Erythroblast (primary cell): ENCODE measurements around the gene FABP7.

ENCODE experiments used
- DNase-seq, 2 experiments: peaks; one replicate each; lab custom pipeline; 2025; lab: John Stamatoyannopoulos, UW
- GATA1 ChIP-seq: IDR thresholded peaks from 2 replicates; pipeline ENCODE4 v1.6.1; 2011; ENCODE audit warnings: low read depth, mild to moderate bottlenecking, control low read depth, low read length, moderate library complexity
- POLR2A ChIP-seq: IDR thresholded peaks from 2 replicates; pipeline ENCODE4 v1.6.1; 2011; ENCODE audit warnings: mild to moderate bottlenecking, low read length

The FABP7 gene

GRCh38 chr6:122810189-122810588 is 30.7 kb downstream of the FABP7 start:
- no peak for TF ChIP-seq POLR2A
- no peak for TF ChIP-seq GATA1
- no peak for DNase-seq

- DNase-seq: no peak
- TF ChIP-seq POLR2A (no peak), GATA1 (no peak)
These were observed 37.8 kb downstream of the FABP7 start for GRCh38 chr6:122817358-122817757.

DNA sequence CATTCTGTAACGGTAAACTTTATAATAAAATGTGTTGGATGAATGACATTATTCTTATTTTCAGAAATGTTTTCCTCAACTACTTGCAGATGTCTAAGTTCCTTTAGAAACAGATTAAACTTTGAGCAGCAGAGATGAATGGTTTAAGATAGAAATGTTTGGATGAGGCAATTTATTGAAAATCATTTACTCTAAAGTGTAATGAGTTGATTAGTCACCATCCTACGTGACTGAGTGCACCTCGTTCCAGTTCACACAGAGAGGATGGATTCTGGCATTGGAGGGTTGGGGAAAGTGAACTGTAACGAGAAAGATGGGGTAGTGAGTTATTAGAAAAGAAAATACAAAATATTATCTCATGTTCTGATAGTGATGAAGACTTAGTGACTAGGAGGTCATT is 38.2 kb downstream of the FABP7 start:
- TF ChIP-seq GATA1: no peak
- TF ChIP-seq POLR2A: no peak
- DNase-seq: no peak

DNA sequence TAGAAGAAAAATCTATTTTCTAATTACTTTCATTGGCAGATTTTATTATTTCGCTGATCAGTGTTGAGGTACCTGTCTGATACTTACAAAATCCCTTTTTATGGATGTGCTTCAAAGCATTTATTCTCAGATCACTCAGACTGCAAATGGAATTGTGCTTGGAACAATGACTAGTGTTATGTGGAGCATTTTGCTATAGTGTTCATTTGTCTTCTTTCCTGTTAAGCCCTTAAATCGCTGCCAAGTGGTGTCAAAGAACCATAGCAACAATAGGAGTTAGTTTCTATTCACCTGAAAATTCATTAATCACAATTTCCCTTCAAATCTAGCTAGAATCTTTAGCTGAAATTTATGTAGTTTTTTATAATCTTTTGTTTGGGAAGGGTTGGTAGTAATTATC is 39.4 kb downstream of the FABP7 start:
- DNase-seq: no peak
- TF ChIP-seq GATA1 (no peak), POLR2A (no peak)

DNA sequence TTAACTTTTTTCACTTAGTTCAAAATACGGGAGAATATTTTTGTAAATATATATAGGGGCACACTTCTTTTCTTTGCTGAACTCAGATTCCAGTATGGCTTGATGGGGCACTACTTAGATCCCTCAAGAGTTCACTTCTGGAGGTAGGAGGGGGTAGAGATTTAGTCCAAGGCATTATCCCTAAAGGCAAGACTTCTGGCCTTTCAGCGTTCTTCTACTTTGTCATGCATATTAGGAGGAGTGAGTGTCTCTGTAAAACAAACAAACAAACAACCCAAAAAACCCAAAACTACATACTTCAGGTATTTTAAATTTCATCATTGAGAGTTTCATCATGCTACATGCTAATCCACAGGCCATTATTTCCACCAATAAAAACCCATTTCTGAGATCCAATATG is 41.6 kb downstream of the FABP7 start:
- TF ChIP-seq GATA1: no peak
- no peak for DNase-seq

GRCh38 chr6:122825163-122825562 is 45.6 kb downstream of the FABP7 start:
- no peak for DNase-seq
- TF ChIP-seq GATA1: no peak
- no peak for TF ChIP-seq POLR2A

DNA sequence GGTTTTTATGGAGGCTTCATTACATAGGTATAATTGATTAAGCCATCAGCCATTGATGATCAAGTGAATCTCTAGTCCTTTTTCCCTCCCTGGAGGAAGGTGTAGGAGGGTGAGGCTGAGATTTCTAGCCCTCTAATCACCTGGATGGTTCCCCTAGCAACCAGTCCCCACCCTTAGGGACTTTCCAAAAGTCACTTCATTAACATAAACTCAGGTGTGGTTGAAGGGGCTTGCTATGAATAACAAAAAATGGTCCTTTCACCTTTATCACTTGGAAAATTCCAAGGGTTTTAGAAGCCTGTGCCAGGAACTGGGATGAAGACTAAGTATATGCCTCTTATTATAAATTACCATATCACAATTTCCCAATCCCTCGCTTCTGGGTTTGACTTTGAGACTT is 49.9 kb downstream of the FABP7 start:
- no peak for TF ChIP-seq POLR2A
- DNase-seq: no peak

DNA sequence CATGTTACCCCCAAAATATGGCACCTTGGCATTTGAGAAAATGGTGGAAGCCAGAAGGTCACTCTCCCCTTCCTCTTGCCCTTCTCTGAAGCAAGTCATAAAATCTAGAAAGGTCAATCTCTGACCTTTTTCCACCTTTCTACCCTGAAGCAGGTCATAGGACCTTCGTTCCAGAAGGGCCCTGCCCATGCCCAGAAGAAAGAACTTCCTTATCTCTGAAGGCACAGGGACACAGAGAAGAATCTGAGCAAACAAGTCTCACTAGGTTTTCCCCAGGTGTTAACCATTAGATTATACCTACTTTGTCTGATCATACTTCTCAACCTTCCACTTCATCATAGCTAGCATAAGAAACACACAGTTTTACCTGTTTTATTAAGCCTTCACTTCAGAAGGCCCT is 52.0 kb downstream of the FABP7 start:
- no peak for TF ChIP-seq POLR2A
- no peak for TF ChIP-seq GATA1
- no peak for DNase-seq

DNA sequence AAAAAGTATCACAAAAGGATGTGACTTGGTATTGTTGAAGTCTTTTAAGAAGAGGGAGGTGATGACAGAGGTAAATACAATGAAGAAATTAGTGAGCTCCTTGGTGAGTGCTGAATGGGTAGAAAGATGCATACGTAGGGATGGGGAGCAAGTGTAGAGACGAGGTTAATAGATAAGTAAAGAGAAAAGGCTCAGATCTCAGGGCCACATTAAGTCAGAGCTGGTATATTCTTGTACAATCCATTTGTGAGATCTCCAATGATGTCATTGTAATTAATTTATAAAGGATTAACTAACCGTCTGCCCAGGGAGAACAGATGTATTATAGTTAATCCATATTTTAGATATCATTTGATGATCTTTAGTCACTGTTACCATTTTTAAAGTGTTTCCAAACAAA is 52.9 kb downstream of the FABP7 start:
- DNase-seq: no peak
- no peak for TF ChIP-seq POLR2A
- no peak for TF ChIP-seq GATA1

GRCh38 chr6:122833021-122833491 is 53.5 kb downstream of the FABP7 start:
- TF ChIP-seq POLR2A (no peak), GATA1 (no peak)
- no peak for DNase-seq
